Duodenal mucosa (tissue), 2 donors: Measurements from ENCODE around the gene TEX55.
"Not testable (repeated sequence)": the region's sequence is repeated elsewhere in the genome, so short reads cannot be mapped to it uniquely, and the experiment has no call there.

Experiments used
- H3K27ac ChIP-seq: one replicate; pipeline ENCODE4 v1.7.0; 2013; ENCODE audit warnings: low read depth, low read length
- H3K27me3 ChIP-seq, 2 donors: one replicate each; pipeline ENCODE4 v1.7.0; 2013; ENCODE audit warnings: low read length in 2 of 2, control low read depth in 1 of 2; ENCODE audit not compliant: insufficient read depth in 2 of 2, control insufficient read depth in 1 of 2
- H3K36me3 ChIP-seq, 2 donors: one replicate each; pipeline ENCODE4 v1.7.0; 2013; ENCODE audit warnings: low read length in 2 of 2, control low read depth in 1 of 2; ENCODE audit not compliant: insufficient read depth in 2 of 2, control insufficient read depth in 1 of 2
- H3K4me1 ChIP-seq, 2 donors: one replicate each; pipeline ENCODE4 v1.7.0; 2013; ENCODE audit warnings: low read length in 2 of 2, control low read depth in 1 of 2; ENCODE audit not compliant: insufficient read depth in 2 of 2, control insufficient read depth in 1 of 2
- H3K4me3 ChIP-seq, 2 donors: one replicate each; pipeline ENCODE4 v1.7.0; 2013; ENCODE audit warnings: low read length in 2 of 2, low read depth in 1 of 2
- H3K9ac ChIP-seq, 2 donors: one replicate each; pipeline ENCODE4 v1.7.0; 2013; ENCODE audit warnings: low read length in 2 of 2, low read depth in 1 of 2
- H3K9me3 ChIP-seq, 2 donors: one replicate each; pipeline ENCODE4 v1.7.0; 2013; ENCODE audit warnings: low read length in 2 of 2, control low read depth in 1 of 2; ENCODE audit not compliant: control insufficient read depth in 1 of 2

Gene TEX55

DNA sequence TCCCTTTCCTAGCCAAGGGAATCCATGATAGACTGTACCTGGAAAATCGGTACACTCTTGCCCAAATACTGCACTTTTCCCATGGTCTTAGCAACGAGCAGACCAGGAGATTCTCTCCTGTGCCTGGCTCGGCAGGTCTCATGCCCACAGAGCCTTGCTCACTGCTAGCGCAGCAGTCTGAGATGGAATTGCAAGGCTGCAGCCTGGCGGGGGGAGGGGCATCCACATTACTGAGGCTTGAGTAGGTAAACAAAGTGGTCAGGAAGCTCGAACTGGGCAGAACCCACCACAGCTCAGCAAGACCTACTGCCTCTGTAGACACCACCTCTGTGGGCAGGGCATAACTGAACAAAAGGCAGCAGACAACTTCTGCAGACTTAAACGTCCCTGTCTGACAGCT lies 15.7 kb upstream of the TEX55 start:
- not testable (repeated sequence) for H3K4me3 ChIP-seq, H3K27ac ChIP-seq, H3K4me1 ChIP-seq, H3K9me3 ChIP-seq, H3K27me3 ChIP-seq, H3K9ac ChIP-seq, H3K36me3 ChIP-seq

- not testable (repeated sequence) for H3K9me3 ChIP-seq, H3K4me3 ChIP-seq, H3K4me1 ChIP-seq, H3K9ac ChIP-seq, H3K27me3 ChIP-seq, H3K36me3 ChIP-seq, H3K27ac ChIP-seq
Measured at GRCh38 chr3:119132291-119132690, 13.7 kb upstream of the TEX55 start.

DNA sequence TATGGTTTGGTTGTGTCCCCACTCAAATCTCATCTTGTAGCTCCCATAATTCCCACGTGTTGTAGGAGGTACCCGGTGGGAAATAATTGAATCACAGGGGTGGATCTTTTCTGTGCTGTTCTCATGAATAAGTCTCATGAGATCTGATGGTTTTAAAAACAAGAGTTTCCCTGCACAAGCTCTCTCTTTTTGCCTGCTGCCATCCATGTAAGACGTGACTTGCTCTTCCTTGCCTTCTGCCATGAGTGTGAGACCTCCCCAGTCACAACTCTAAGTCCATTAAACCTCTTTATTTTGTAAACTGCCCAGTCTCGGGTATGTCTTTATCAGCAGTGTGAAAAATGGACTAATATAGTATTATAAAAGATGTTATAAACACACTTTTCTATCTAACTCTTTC lies 6.6 kb upstream of the TEX55 start:
- H3K4me1 ChIP-seq, H3K4me3 ChIP-seq, H3K27me3 ChIP-seq, H3K9me3 ChIP-seq, H3K9ac ChIP-seq, H3K27ac ChIP-seq, H3K36me3 ChIP-seq: not testable (repeated sequence)

DNA sequence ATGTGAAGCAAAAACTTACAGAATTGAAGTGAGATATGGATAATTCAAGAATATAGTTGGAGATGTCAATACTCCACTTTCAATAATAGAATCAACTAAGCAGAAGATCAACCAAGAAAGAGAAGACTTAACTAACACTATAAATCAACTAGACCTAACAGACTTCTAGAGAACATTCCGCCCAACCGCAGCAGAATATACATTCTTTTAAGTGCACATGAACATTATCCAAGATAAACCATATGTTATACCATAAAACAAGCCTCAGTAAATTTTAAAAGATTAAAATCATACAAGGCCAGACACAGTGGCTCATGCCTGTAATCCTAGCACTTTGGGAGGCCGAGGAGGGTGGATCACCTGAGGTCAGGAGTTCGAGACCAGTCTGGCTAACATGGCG lies 5.5 kb upstream of the TEX55 start:
- Histone ChIP-seq H3K36me3 (no peaks in the 10 kb centered on the region), H3K4me3 (no peak overlapping the region), H3K27me3 (no peaks in the 10 kb centered on the region), H3K9me3 (no peaks in the 10 kb centered on the region), H3K9ac (no peak overlapping the region), H3K4me1 (no peaks in the 10 kb centered on the region), H3K27ac (no peak overlapping the region)

DNA sequence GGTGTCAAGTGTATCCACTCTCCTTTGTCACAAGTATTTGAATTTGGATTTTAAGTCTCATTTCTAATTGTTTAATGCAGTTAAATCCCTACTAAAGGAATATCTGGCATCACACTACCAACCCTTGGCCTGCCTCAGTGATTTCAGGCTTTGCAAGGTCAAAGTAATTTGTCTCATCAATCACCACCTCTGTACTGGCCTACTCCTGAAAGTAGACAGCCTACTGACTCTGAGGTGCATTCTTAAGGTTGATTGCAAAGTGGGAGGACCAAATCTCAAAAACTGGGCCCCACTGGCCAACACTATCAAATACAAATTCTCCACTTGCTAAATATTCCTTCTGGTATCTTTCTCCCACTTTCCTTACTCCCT lies 851 bp upstream of the TEX55 start:
- Histone ChIP-seq H3K4me3 (no peak overlapping the region), H3K27me3 (no peaks in the 10 kb centered on the region), H3K9ac (no peak overlapping the region), H3K27ac (no peak overlapping the region), H3K4me1 (no peaks in the 10 kb centered on the region), H3K9me3 (no peaks in the 10 kb centered on the region), H3K36me3 (no peaks in the 10 kb centered on the region)

DNA sequence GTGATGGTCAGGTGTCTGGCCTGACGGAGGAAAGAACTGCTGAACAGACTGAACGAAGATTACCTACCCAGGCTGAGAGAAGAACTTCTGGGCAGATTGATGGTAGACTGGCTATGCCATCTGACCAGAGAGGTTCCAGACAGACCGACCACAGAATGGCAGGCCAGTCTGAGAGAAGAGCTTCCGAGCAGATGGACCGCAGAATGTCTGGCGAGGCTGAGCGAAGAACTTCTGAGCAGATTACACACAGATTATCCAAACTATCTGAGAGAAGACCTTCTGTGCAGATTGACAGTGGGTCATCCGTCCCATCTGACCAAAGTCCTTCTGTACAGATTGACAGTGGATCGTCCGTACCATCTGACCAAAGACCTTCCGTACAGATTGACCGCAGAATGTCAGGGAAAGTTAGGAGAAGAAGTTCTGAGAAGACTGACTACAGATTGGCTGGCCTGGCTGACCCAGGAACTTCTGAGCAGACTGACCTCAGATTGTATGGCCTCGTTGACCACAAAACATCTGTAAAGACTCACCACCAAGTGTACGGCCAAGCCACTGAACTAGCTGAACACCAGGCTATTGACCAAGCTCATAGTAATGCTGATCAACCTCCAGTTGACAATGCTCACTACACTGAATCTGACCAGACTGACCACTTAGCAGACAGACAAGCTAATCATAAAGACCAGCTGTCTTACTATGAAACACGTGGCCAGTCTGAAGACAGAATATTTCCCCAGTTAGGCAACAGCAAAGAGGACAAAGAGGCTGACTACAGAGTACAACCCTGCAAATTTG lies 812 bp downstream of the TEX55 start:
- H3K27me3 ChIP-seq, result no peaks in the 10 kb centered on the region
- no peak overlapping the region for H3K9ac ChIP-seq
- no peak overlapping the region for H3K27ac ChIP-seq
- no peak overlapping the region for H3K4me3 ChIP-seq
- H3K4me1 ChIP-seq, result no peaks in the 10 kb centered on the region
- no peaks in the 10 kb centered on the region for H3K36me3 ChIP-seq
- no peaks in the 10 kb centered on the region for H3K9me3 ChIP-seq

DNA sequence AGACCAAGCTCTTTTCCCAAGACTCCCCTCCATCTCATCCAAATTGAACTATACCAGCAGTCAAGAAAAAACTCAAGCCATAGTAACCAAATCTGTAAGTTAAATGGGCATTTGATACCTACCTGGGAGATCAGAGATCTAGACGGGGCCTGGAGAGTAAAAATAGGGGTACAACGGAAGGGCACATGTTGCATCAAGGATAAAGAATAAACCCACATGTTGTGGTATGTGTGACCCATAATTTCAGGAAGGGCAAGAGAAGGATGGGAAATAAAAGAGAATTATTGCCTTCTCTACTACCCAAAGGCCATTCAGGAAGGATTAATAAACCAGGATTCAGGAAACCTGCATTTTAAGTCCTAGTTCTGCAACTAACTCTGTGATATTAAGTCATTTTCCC lies 1.5 kb downstream of the TEX55 start:
- no peak overlapping the region for H3K27ac ChIP-seq
- no peaks in the 10 kb centered on the region for H3K36me3 ChIP-seq
- no peak overlapping the region for H3K9ac ChIP-seq
- no peaks in the 10 kb centered on the region for H3K4me1 ChIP-seq
- H3K27me3 ChIP-seq, result no peaks in the 10 kb centered on the region
- no peak overlapping the region for H3K4me3 ChIP-seq
- no peaks in the 10 kb centered on the region for H3K9me3 ChIP-seq

GRCh38 chr3:119148493-119149180 lies 2.7 kb downstream of the TEX55 start:
- no peaks in the 10 kb centered on the region for H3K36me3 ChIP-seq
- peaks cover 0 to 3% of the 10 kb centered on the region in 2 donors for H3K9me3 ChIP-seq
- no peaks in the 10 kb centered on the region for H3K27me3 ChIP-seq
- H3K9ac ChIP-seq, result no peak overlapping the region
- no peaks in the 10 kb centered on the region for H3K4me1 ChIP-seq
- H3K27ac ChIP-seq, result no peak overlapping the region
- no peak overlapping the region for H3K4me3 ChIP-seq

DNA sequence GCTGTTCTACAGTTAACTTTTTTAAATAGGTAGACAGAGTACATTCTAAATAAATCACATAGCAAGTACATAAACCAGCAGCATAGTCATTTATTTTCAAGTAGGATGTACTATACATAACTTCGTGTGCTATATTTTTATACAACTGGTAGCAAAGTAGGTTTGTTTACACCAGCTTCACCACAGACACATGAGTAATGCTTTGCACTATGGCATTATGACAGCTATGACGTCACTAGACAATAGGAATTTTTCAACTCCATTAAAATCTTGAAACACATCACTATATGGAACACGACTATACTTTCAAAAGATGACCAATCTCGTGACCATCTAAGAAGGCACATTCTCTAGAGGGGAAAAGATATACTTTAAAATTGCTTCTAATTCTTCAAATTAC lies 3.5 kb downstream of the TEX55 start:
- H3K9me3 ChIP-seq, result peaks cover 0 to 3% of the 10 kb centered on the region in 2 donors
- H3K36me3 ChIP-seq, result no peaks in the 10 kb centered on the region
- H3K27me3 ChIP-seq, result no peaks in the 10 kb centered on the region
- no peak overlapping the region for H3K9ac ChIP-seq
- H3K4me1 ChIP-seq, result no peaks in the 10 kb centered on the region
- H3K4me3 ChIP-seq, result no peak overlapping the region
- no peak overlapping the region for H3K27ac ChIP-seq

DNA sequence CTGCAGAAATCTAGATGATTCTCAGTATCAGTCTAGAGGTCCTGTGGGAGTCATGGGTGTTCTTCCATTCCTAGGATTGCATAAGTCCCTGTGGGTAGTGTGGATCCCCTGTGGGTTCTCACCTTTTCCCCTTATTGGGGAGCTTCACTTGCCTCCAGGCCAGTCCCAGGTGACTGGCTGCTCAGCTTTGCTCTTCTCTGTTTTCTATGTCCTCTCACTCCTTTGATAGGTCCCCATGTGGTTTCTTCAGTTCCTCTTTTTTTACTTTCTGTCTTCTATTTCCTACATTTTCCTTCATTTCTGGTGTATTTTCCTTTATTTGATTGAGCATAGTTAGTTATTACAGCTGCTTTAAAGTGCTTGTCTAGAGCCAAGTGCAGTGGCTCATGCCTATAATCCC lies 10.9 kb downstream of the TEX55 start:
- Histone ChIP-seq H3K36me3 (no peaks in the 10 kb centered on the region), H3K9ac (no peak overlapping the region), H3K4me3 (no peak overlapping the region), H3K27me3 (no peaks in the 10 kb centered on the region), H3K27ac (no peak overlapping the region), H3K4me1 (no peaks in the 10 kb centered on the region), H3K9me3 (peaks cover 0 to 6% of the 10 kb centered on the region in 2 donors)
